SKM-1 (cell line): ENCODE data around the gene ST6GAL1.

Experiments
- DNase-seq: peaks from one replicate; lab custom pipeline; 2025; ENCODE audit not compliant: unreplicated experiment; lab: John Stamatoyannopoulos, UW

Gene ST6GAL1

GRCh38 chr3:187102073-187102634 lies 171.8 kb downstream of the ST6GAL1 start:
- no peak for DNase-seq

GRCh38 chr3:187103251-187103650 lies 172.9 kb downstream of the ST6GAL1 start:
- no peak for DNase-seq

GRCh38 chr3:187104342-187104741 lies 174.0 kb downstream of the ST6GAL1 start:
- no peak for DNase-seq

- DNase-seq, result no peak
These were observed 174.6 kb downstream of the ST6GAL1 start for GRCh38 chr3:187104933-187105332.

- no peak for DNase-seq
These were observed 175.4 kb downstream of the ST6GAL1 start for GRCh38 chr3:187105700-187106099.

GRCh38 chr3:187107989-187108388 lies 177.7 kb downstream of the ST6GAL1 start:
- DNase-seq, result no peak

- DNase-seq, result no peak
These were observed 179.8 kb downstream of the ST6GAL1 start for GRCh38 chr3:187110156-187110555.

- DNase-seq, result peak; percentile 3
These were observed 182.8 kb downstream of the ST6GAL1 start for GRCh38 chr3:187112934-187113793.

GRCh38 chr3:187114511-187114910 lies 184.2 kb downstream of the ST6GAL1 start:
- no peak for DNase-seq

- no peak for DNase-seq
These were observed 190.0 kb downstream of the ST6GAL1 start for GRCh38 chr3:187120326-187120725.

GRCh38 chr3:187122261-187122660 lies 191.9 kb downstream of the ST6GAL1 start:
- no peak for DNase-seq

GRCh38 chr3:187125319-187126031 lies 195.1 kb downstream of the ST6GAL1 start:
- no peak for DNase-seq
